BJ (cell line): ENCODE measurements around the gene ATXN1. TPM values are rescaled to one million over a fixed set of nuclear protein-coding genes. Genes with fewer than 3 reads are reported as not detected.

Experiments
- CTCF ChIA-PET: fragments of 350-600 bp; formaldehyde crosslinking; extraction: SDS; loops from one replicate; lab custom pipeline; 2021; ENCODE audit warnings: antibody characterized with exemption, inconsistent platforms; lab: Yijun Ruan, JAX
- POLR2A ChIA-PET: fragments of 300-600 bp; sonication (Branson Sonifier 250); formaldehyde crosslinking; extraction: SDS; loops from one replicate; lab custom pipeline; 2021; ENCODE audit warnings: antibody characterized with exemption; lab: Charles Lee
- DNase-seq: peaks from one replicate; pipeline ENCODE4 v3.0.0-alpha.2; 2011; ENCODE audit warnings: low read depth
- H3K27me3 ChIP-seq: 2 replicates; pipeline ENCODE4 v1.6.0; 2011; ENCODE audit warnings: low read length; ENCODE audit not compliant: control insufficient read depth, insufficient read depth
- H3K36me3 ChIP-seq: 2 replicates; pipeline ENCODE4 v1.5.1; 2011; ENCODE audit warnings: low read length; ENCODE audit not compliant: control insufficient read depth, insufficient read depth
- H3K4me3 ChIP-seq: 2 replicates; pipeline ENCODE4 v1.5.1; 2011; ENCODE audit warnings: low read depth, mild to moderate bottlenecking, control low read depth, low read length
- polyA plus RNA-seq: library from polyadenylated mRNA; depleted of rRNA; stranded (reverse); fragments of >200 nt; gene quantifications from 2 replicates; pipeline ENCODE4 v1.2.3, GENCODE V29; 2011
- TF ChIP-seq, protein P1 (sequence below): IDR thresholded peaks from 2 replicates; pipeline ENCODE4 v1.5.1; 2011; ENCODE audit warnings: low read depth, mild to moderate bottlenecking, control low read depth, inconsistent platforms, low read length, moderate library complexity; ENCODE audit not compliant: insufficient read depth

ATXN1 gene
- polyA plus RNA-seq, 1 experiment: 60.2 TPM

DNA sequence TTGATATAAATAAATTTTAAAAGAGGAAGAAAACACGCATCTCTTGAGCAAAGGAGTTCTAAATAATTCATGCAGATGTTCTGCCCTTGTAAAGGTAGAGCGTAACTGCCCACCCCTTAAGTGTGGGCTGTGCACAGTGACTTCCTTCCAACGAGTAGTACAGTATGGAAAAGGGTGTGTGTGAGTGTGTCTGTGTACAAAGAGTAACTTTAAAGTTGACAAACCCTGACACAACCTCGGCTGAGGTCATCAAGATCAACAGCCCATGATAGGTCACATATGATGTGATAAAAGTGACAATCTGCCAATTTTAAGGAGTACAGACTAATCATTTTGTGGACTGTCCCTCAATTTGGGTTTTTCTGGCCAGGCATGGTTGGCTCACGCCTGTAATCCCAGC lies 225.7 kb downstream of the ATXN1 start:
- DNase-seq: no peak
- no peak overlapping the region for H3K4me3 ChIP-seq
- no peaks in the 10 kb centered on the region for H3K27me3 ChIP-seq
- TF ChIP-seq, protein P1, sequence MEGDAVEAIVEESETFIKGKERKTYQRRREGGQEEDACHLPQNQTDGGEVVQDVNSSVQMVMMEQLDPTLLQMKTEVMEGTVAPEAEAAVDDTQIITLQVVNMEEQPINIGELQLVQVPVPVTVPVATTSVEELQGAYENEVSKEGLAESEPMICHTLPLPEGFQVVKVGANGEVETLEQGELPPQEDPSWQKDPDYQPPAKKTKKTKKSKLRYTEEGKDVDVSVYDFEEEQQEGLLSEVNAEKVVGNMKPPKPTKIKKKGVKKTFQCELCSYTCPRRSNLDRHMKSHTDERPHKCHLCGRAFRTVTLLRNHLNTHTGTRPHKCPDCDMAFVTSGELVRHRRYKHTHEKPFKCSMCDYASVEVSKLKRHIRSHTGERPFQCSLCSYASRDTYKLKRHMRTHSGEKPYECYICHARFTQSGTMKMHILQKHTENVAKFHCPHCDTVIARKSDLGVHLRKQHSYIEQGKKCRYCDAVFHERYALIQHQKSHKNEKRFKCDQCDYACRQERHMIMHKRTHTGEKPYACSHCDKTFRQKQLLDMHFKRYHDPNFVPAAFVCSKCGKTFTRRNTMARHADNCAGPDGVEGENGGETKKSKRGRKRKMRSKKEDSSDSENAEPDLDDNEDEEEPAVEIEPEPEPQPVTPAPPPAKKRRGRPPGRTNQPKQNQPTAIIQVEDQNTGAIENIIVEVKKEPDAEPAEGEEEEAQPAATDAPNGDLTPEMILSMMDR: no peak
- no peaks in the 10 kb centered on the region; the same call in 1 of the 2 replicates for H3K36me3 ChIP-seq
- POLR2A ChIA-PET: no interaction called here
- CTCF ChIA-PET: no interaction called here

DNA sequence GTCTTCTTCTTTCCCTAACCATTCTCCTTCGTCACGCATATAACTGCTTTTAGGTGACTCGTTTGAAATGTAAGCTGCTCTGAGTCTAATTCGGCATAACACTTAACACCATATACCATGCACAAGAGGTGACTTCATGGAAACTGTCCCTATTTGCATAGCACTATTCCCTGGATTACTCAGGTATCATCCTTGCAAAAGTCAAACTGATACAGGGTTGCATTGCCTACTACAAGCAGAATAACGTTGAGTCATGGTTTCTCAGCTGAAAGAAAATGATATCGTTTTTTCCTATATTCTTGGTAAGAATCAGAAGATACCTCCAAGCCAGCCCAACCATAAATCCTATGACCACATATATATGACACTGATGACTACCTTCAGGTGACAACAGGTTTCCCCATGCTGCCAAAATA lies 227.5 kb downstream of the ATXN1 start:
- H3K36me3 ChIP-seq: no peaks in the 10 kb centered on the region
- H3K4me3 ChIP-seq: no peak overlapping the region
- POLR2A ChIA-PET: no interaction called here
- no peaks in the 10 kb centered on the region for H3K27me3 ChIP-seq
- TF ChIP-seq, protein P1: no peak
- CTCF ChIA-PET: interaction anchor here (1.0 to 1.9 kb wide), 5 partner anchors 10 to 152 kb away, joined by 3 to 6 read pairs (median 4); no protein-coding TSS in a partner anchor
- no peak for DNase-seq

DNA sequence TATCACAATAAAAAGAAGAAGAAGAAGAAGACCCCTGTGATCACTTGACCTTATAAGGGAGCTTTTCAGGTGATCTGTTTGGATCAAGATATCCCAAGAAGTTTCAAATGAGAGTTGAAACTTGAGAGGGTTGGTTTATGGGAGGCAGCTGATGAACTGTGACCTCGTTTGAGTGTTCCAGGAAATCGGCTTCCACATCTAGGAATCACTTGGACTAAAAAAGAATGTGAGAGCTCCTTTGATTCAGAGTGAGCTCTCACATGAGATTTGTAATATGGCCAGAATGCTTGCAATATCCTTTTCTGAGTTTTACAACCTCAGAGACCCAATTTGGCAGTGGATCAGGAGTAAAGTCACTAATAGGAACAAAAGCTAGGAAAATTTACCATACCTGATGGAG lies 228.1 kb downstream of the ATXN1 start:
- ChIA-PET POLR2A (no interaction called here), CTCF (interaction anchor here (1.0 to 1.9 kb wide), 5 partner anchors 10 to 152 kb away, joined by 3 to 6 read pairs (median 4); no protein-coding TSS in a partner anchor)
- Histone ChIP-seq H3K4me3 (no peak overlapping the region), H3K36me3 (no peaks in the 10 kb centered on the region), H3K27me3 (no peaks in the 10 kb centered on the region)
- no peak for DNase-seq
- TF ChIP-seq, protein P1: no peak

DNA sequence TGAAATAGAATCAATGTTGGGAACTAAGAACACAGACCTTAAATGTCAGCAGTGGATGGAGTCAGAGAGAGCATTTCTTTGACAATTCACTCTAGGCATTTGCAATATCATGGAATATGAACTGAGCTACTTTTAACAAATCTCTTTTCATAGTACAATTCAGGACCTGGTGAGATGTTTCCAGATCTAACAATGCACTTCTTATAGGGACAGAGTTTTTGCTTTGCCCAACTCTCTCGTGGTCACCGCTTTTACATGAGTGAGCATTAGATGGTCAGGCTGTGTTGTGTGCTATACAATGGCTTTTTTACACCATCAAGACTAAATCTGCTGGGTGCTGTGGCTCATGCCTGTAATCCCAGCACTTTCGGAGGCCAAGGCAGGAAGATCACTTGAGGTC lies 233.6 kb downstream of the ATXN1 start:
- CTCF ChIA-PET: interaction anchor here (0.9 kb wide), 1 partner anchor 17 kb away, joined by 3 read pairs; no protein-coding TSS in a partner anchor
- H3K4me3 ChIP-seq: no peak overlapping the region
- no peaks in the 10 kb centered on the region for H3K27me3 ChIP-seq
- DNase-seq: no peak
- TF ChIP-seq, protein P1: no peak
- POLR2A ChIA-PET: no interaction called here
- H3K36me3 ChIP-seq: no peaks in the 10 kb centered on the region; the same call in 1 of the 2 replicates

DNA sequence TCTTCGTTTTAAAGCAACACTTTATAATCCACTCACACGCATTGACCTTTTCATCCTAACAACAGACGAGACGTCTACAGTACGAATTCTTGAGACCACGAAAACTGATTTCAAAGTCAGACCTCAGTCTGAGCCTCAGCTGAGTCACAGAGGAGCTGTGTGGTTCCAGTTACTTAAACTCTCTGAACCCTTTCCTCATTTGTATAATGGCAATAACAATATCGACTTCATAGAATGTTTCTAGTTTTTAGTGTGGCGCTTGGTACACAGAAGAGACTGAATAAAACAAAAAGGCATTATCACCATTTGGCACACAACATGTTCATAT lies 236.9 kb downstream of the ATXN1 start:
- no peak overlapping the region for H3K4me3 ChIP-seq
- TF ChIP-seq, protein P1: no peak
- DNase-seq: no peak
- peaks cover 6% of the 10 kb centered on the region for H3K36me3 ChIP-seq
- H3K27me3 ChIP-seq: no peaks in the 10 kb centered on the region
- CTCF ChIA-PET: interaction anchor here (0.7 to 1.6 kb wide), 4 partner anchors 9 to 237 kb away, joined by 4 to 6 read pairs (median 4); partner anchors contain the start of gene ATXN1
- POLR2A ChIA-PET: no interaction called here
